Left ventricle myocardium inferior (tissue), 1 donor: ENCODE measurements around the gene NR2F1-AS1. TPM values are rescaled to one million over a fixed set of nuclear protein-coding genes. Genes with fewer than 3 reads are reported as not detected.

Source experiments
- DNase-seq: peaks from one replicate; pipeline ENCODE4 v3.0.0-alpha.2; 2020
- H3K27ac ChIP-seq: fragments of 200-600 bp; replicated peaks from 2 replicates; pipeline ENCODE4 v1.8.0; 2021
- H3K27me3 ChIP-seq: fragments of 200-600 bp; 2 replicates; pipeline ENCODE4 v1.8.0; 2021; ENCODE audit warnings: low read depth
- H3K36me3 ChIP-seq: fragments of 200-600 bp; 2 replicates; pipeline ENCODE4 v1.8.0; 2021
- H3K4me1 ChIP-seq: fragments of 200-600 bp; 2 replicates; pipeline ENCODE4 v1.8.0; 2021
- H3K4me3 ChIP-seq: fragments of 200-600 bp; 2 replicates; pipeline ENCODE4 v1.8.0; 2021; ENCODE audit warnings: mild to moderate bottlenecking, moderate library complexity
- H3K9me3 ChIP-seq: fragments of 200-600 bp; replicated peaks from 2 replicates; pipeline ENCODE4 v1.8.0; 2021
- CTCF ChIP-seq: fragments of 200-600 bp; IDR thresholded peaks from 2 replicates; pipeline ENCODE4 v1.8.0; 2021; ENCODE audit warnings: antibody characterized with exemption, mild to moderate bottlenecking, borderline replicate concordance
- intact Hi-C: fragments of 100-400 bp; cut with micrococcal nuclease; formaldehyde crosslinking; loops from one replicate; pipeline ENCODE4 v1.11.0; 2022
- total RNA-seq: library from RNA; stranded (reverse); fragmentation: NEBNext Ultra II Directional; extraction: Animal tissue kit (Norgen Biotek cat#: 25700); gene quantifications from one replicate; pipeline ENCODE4 v1.2.1, GENCODE V29; 2021
- donor health status: DM: no; HTN: yes; CAD: no; lungs with severe emphysema.

NR2F1-AS1 gene
- total RNA-seq, 1 donor from 2014 or later: 0.60 TPM

GRCh38 chr5:93610581-93611272, 29.7 kb upstream of the NR2F1-AS1 start:
- H3K27ac ChIP-seq: no peak overlapping the region
- no peaks in the 10 kb centered on the region for H3K9me3 ChIP-seq
- peaks cover 22% of the 10 kb centered on the region for H3K4me1 ChIP-seq
- intact Hi-C loops: no loop called here
- no peaks in the 10 kb centered on the region for H3K36me3 ChIP-seq
- peaks cover 96% of the 10 kb centered on the region for H3K27me3 ChIP-seq
- DNase-seq: no peak
- no peak overlapping the region for H3K4me3 ChIP-seq
- TF ChIP-seq CTCF: no peak

- no peaks in the 10 kb centered on the region for H3K9me3 ChIP-seq
- peaks cover 100% of the 10 kb centered on the region for H3K27me3 ChIP-seq
- TF ChIP-seq CTCF: no peak
- H3K36me3 ChIP-seq: no peaks in the 10 kb centered on the region
- intact Hi-C loops: loop anchor here (10.0 kb wide), 1 partner anchor 195 kb away; no protein-coding TSS in a partner anchor
- no peak overlapping the region for H3K4me3 ChIP-seq
- peaks cover 22% of the 10 kb centered on the region for H3K4me1 ChIP-seq
- no peak overlapping the region for H3K27ac ChIP-seq
- DNase-seq: no peak
These were observed 28.7 kb upstream of the NR2F1-AS1 start for GRCh38 chr5:93609762-93610161.

DNA sequence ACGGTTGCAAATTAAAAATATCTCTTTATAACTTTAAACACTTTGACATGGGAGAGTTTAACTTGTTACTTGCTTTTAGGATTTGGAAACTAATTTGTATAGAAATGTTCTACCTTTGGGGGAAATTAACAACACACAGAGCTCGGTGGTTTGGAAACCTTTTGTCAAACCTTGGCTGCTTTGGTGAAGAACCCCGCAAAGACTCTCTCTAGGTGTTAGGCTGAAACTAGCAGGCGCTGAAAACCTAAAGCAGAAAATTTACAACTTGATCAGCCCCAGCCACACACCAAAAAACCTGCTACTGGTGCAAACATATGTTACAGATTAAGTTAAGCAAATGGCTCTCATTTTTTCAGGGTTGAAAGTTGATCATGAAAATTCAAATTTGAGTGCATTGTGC, 27.8 kb upstream of the NR2F1-AS1 start:
- Histone ChIP-seq H3K27me3 (peaks cover 100% of the 10 kb centered on the region), H3K27ac (no peak overlapping the region), H3K36me3 (no peaks in the 10 kb centered on the region), H3K4me1 (peaks cover 29% of the 10 kb centered on the region), H3K4me3 (no peak overlapping the region), H3K9me3 (no peaks in the 10 kb centered on the region)
- intact Hi-C loops: loop anchor here (10.0 kb wide), 1 partner anchor 196 kb away; no protein-coding TSS in a partner anchor
- DNase-seq: no peak
- no peak for TF ChIP-seq CTCF

DNA sequence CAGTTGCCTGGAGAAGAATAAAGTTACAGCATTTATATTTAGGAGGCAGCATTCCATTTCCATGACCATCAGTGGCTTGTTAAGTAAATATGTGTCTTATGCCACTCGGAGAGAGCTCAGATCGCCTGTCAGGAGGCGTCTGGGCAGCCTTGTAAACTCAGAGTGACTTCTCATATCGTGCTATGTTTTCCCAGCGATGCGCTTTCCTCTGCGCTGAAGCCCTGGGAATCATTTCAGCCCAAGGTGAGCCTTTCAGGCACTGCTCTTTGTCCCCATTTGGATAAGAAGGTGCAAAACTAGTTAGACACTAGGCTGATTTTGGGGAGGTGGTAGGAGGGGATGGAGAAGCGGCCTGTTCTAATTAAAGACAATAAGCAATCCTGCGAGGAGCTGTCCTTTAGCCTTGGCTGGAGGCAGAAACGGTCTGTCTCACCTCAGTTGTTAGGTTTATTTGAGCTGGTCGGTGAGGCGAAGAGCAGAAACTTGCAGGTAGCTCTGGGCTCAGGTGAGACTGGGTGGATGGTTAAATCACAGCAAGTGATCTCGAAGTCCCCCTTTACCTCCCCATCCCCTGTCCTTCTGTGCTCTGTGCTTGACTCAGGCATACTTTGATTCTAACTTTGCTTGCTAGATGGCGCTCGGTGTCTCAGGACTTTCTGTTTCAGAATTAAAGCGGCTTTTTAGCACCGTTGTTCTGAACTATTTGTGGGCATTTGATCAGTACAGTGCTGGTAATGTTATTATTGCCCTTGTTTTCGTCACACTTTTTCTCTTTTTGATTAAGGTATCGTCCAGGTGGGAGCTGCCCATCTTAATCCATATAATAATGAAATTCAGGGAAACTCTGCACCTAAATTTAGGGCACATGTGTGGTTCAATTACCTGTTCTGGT, 26.6 kb upstream of the NR2F1-AS1 start:
- Histone ChIP-seq H3K27me3 (peaks cover 100% of the 10 kb centered on the region), H3K9me3 (no peaks in the 10 kb centered on the region)

More for the DNA sequence above, 26.6 kb upstream of the NR2F1-AS1 start:
- H3K4me3 ChIP-seq: peak overlapping the region; percentile 9
- peak; percentile 59 for TF ChIP-seq CTCF
- intact Hi-C loops: loop anchor here (10.0 kb wide), 1 partner anchor 197 kb away; no protein-coding TSS in a partner anchor
- H3K36me3 ChIP-seq: no peaks in the 10 kb centered on the region
- no peak overlapping the region for H3K27ac ChIP-seq
- peaks cover 26% of the 10 kb centered on the region for H3K4me1 ChIP-seq
- no peak for DNase-seq
